Cerebellar cortex (tissue), 1 donor: ENCODE results near the gene APBA3.
"Not testable (repeated sequence)": the region's sequence is repeated elsewhere in the genome, so short reads cannot be mapped to it uniquely, and the experiment has no call there.

Source experiments
- DNase-seq: peaks from one replicate; pipeline ENCODE4 v3.0.0-alpha.2; 2015; ENCODE audit warnings: low spot score

The APBA3 gene

DNA sequence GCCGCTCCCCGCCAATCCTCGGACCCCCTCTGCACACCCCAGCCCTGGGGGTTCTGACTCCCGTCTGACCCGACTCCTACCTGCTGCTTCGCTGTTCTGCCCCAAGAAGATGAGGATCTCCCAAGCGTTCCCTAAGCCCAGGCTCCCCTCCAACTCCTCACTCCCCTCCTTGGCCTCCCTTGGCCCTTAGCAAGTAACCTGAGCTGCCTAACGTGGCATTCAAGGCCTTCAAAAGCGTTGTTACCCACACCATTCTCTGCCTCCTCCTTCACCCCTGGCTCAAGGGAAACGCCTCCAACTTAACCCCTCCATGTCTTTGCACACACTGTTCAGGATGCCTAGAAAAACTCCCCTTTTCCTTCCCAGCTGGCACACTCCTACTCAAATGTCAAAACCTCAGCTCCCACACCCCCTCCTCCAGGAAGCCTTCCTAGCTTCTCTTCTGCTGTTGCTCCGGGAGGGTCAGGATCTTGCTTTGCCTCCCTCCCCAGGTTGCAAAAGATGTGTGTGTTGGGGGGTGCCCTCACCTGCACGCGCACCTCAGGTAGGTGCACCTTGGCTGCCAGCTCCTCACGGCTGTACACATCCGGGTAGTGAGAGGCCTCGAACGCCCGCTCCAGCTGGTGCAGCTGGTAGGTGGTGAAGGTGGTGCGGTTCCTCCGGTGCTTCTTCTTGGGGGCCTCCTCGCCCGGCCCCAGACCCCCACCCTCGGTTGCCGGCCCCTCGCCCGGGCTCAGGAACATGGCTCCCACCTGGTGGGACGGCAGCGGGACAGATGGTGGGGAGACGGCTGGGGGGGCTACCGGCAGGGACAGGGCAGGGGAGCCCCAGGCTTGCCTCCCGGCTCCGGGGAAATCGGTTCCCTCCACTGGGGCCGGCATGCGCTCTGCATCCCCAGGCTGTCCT, 9.8 kb upstream of the APBA3 start:
- DNase-seq: no peak

DNA sequence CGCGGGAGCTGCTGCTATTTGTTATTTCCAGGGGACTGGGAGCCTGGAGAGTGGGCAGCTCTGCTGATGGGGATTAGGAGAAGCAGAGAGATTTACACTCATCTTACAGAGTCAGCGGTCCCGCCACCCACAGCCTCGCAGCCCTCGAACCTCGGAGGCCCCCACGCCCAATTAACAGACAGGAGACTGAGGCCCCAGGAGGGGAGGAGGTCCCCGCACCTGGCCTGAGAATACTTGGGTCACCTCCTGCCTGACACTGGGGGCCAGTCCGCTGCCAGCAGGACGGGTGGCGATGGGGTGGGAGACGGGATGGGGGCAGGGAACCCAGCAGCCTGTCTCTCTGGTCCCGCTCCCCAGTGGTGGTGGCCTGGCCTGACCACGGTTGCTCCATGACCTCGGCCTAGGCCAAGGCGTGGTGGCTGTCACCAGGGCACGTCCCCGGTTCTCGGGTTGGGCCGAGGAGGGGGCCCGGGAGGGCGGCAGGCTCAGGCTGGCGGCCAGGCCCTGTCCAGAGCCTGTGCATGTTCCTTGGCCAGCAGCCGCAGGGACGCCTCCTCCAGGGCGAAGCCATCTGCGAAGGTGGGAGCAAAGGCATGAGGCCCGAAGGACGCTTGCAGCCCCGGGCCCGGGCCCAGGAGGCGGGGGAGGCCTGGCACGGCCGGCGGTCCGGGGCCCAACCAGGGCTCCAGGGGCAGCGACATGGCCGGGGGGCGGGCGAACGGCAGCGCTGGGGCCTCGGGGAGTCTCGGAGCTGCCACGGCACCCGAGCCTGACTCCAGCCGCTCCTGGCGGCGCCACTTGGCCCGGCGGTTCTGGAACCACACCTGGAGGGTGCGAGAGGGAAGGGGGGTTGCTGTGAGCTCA, 8.9 kb upstream of the APBA3 start:
- peak; percentile 20 for DNase-seq

DNA sequence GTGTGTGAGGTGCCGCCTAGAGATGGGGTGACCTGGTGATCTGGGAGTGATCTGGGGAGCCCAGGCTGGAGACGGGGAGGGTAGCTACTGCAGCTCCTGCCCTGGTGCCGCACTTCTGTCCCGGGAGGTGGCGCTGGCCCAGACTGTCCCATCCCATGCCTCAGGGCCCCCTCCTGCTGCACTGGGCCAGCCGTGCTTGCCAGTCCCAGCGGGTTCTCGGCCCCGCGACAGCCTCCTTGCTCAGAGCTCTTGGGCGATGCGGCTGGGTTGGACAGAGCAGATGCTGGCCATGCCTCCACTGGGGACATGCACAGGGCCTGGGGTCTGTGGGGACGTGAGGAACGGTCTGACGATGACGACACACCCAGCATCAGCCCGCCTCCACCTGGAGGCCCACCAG, 8.0 kb upstream of the APBA3 start:
- no peak for DNase-seq

DNA sequence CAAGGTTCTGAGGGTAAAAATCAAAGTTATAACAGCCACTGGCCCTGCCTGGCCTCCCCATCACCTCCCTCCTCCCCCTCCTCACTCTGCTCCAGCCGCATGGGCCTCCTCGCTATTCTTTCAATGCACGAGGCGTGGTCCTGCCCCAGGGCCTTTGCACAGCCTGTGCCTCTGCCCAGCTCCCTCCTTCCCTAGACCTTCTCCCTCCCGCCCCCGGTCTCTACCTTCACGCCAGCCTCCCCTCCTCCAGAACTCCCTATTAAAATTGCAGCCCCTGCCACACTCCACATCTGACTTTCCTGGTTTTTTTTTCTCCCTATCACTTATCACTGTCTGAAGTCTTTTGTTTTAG, 7.2 kb upstream of the APBA3 start:
- DNase-seq: no peak

DNA sequence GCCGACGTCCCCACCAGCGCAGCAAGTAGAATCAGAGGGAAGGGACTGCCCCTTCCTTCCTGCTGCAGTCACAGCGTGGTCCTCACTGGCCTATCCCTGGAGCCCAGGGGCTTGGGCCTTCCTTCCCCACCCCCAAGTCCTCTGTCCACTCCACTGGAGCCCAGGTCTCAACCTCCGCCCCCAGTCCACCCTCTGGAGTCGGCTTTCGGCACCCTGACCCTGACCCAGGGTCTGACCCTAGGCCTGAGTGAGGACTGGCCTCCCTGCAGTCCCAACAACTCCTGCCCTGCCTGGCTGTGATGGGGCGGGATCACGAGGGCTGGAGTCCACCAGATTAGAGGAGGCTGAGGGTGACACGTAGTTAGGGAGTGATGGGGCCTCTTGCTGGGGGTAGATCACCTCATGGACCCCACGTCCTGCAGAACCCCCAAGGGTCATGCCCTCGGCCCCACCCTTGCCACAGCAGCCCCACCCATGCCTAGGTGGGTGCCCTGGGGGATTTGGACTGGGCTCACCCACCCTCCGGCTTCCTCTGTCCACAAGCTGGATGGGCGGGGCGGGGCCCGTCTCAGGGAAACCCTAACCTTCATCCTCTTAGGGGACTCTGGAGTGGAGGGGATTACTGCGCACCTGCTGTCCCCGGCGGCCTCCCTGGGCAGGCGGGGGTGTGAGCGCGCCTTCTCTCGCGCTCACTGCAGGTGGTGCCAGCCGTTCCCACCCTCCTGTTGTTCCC, 6.7 kb upstream of the APBA3 start:
- no peak for DNase-seq

DNA sequence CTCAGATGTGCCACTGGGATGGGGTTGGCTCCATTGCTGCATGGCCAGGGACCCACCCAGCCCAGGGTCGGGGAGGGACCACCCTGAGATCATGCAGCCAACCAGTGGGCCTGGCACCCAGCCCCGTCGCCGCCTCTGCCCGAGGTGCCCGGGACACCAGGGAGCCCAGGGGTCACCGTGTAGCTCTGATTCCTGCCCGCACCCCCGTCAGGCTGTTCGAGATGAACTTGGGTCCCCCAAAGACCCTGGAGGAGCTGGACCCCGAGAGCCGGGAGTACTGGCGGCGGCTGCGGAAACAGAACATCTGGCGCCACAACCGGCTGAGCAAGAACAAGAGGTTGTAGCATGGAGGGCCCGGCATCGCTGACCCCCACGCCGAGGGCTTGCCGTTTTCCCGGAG, 5.6 kb upstream of the APBA3 start:
- no peak for DNase-seq

DNA sequence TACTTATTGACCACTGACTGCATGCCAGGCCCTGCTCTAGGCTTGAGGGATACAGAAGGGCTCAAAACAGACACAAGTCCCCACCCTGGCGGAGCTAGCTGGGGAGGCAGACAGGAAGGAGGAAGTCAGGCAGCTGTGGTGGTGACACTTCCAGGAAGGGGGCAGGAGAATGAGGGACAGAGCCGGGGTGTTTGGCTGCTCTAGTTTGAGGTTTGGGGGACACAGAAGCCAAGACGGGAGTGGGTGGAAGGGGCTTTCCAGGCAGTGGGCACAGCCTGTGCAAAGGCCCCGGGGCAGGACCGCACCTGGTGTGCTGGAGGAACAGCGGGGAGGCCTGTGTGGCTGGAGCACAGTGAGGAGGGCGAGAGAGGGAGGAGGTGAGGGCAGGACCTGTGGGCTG, 5.0 kb upstream of the APBA3 start:
- no peak for DNase-seq

DNA sequence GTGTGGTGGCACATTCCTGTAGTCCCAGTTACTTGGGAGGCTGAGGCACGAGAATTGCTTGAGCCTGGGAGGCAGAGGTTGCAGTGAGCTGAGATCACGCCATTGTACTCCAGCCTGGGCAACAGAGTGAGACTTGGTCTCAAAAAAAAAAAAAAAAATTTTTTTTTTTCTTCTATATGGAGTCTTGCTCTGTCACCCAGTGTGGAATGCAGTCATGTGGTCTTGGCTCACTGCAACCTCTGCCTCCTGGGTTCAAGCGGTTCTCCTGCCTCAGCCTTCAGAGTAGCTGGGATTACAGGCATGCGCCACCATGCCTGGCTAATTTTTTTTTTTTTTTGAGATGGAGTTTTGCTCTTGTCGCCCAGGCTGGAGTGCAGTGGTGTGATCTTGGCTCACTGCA, 4.3 kb upstream of the APBA3 start:
- not testable (repeated sequence) for DNase-seq

DNA sequence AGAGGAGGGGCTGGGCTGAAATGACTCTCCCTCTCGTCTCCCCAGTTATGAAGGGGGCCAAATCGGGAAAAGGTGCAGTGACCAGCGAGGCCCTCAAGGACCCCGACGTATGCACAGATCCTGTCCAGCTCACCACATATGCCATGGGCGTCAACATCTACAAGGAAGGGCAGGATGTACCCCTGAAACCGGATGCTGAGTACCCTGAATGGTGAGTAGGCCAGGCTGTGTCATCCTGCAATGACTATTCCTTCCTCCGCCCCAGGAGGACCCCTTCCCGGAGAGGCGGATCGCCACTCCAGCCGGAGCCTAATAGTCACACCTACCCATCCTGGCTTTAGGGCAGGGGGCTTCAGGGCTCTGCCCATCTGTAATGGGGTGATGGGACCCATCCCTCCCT, 3.6 kb upstream of the APBA3 start:
- DNase-seq: no peak

DNA sequence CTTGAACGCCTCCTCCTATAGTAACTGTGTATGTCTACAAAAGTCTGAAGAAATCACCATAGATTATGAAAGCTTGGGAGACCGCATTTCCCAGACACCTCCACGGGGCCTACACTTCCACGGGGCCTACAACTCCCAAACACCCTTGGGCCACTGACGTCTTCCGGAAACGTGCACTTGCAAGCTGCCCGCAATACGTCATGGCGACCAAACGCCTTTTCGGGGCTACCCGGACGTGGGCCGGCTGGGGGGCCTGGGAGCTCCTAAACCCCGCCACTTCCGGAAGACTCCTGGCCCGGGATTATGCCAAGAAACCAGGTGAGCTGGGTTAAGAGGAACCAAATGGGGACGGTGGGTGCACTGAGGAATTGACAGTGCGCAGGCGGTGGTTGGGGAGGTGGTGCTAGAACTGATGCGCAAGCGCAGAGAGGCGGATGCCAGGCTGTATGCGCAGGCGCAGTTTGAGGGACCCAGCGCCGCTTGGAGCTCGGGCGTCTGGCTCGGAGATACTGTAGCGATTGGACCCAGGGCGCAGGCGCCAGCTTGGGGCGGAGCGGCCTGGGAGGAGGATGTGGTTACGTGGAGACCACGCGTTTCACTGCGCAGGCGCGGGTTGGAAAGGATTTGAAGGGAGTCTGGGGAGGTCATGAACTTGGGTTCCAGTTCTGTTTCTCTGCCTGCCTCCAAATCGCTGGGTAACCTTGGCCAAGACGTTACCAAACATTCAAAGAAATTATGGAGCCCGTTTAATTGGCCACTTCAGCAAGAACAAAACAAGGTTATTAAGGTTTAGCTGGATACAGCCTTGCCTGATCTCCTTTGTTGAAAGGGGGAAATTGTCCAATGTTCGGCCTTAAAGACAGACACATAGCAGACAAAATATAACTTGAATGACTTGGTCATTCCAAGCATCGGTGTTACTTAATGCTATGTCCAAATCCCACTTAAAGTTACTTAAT, 1.3 kb upstream of the APBA3 start, which contains the start of gene MRPL54:
MRPL54 (plus strand) TSS at position 182 of the 959 bp plus-strand sequence; CDS start at position 201, 19 bp downstream.
- peak; percentile 99 for DNase-seq

DNA sequence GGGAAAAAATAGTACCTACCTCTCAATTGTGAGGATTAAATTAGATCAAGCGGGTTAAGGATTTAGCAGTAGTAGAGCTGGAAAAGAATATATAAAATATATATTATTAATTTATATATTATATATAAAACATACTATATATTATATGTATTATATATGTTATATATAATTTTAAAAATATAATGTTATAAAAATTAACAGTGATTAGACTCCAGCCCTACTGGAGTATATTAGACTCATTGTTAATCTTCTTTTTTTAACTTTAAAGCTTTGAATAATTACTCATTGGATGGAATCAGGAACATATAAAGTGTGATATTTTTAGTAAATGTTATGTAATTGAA, 610 bp upstream of the APBA3 start:
- no peak for DNase-seq

DNA sequence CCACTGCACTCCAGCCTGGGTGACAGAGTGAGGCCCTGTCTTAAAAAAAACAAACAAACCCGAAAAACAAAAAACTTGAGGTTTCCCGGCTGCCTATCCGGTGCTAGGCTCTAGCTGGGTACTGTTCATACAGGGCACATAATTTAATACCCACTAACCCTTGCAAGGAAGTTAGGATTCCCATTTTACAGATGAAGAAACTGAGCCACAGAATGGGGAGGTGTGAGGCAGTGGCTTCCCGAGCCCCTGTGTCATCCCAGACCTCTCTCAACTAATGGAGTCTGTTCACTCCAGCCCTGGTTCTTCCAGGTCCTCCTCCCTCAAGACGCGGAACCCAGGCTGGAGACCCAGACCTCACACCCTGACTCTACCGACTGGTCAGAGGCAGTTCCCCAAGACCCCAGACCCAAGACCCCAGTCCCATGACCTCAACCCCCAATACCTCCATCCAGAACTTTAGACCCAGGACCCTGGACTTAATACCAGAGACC, 576 bp downstream of the APBA3 start:
- no peak for DNase-seq

DNA sequence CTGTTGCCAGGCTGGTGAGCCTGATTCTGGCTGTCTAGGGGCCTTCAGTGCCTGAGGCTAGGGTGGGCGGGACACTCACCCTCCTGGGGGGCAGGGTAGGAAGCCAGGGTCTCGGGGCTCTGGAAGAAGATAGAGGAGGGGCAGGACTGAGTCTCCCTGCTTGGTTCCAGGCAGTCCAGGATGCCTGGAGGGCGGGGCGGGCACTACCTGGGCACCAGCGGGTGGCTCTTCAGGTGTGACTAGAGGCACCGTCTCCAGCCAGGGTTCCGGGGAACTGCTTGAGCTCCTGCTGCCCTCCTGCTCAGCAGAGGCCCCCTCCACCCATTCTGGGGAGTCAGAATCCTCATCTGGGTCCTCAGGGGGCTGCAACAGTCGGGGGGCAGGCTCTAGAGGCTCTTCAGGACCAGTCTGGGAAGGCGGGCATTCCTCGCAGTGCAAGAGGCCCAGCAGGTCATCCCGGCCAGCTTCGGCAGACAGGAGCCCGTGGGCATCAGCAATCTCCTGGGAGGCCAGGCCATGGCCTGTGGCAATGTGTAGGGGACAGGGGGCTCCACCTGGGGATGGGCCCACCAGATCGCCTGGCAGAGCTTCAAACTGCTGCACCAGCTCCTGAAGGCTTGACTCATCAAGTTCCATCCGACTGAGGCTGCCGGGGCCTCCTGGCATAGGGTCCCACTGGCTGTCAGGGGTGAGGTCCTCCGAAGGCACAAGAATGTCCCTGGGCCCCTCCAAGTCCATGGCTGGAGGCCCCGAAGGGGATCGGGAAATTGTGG, 1.8 kb downstream of the APBA3 start:
- no peak for DNase-seq

DNA sequence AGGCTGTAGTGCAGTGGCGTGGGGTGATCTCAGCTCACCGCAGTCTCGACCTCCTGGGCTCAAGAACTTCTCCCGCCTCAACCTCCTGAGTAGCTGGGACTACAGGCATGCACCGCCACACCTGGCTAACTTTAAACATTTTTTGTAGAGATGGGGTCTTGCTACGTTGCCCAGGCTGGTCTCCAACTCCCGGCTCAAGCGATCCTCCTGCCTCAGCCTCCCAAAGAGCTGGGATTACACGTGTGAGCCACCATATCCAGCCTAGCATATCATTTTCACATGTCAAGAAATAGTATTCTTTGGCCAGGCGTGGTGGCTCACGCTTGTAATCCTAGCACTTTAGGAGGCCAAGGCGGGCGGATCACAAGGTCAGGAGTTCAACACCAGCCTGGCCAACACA, 3.2 kb downstream of the APBA3 start:
- not testable (repeated sequence) for DNase-seq

DNA sequence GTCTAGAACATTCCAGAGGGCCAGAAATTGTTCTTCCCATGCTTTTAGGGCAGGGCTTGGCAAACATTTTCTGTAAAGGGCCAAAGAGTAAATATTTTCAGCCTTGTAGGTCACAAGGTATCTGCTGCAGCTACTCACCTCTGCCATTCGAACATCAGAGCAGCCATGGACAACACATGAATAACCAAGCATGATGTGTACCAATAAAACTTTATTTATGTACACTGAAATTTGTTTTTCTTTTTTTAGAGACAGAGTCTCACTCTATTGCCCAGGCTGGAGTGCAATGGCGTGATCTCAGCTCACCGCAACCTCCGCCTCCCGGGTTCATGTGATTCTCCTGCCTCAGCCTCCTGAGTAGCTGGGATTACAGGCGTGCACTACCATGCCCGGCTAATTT, 3.8 kb downstream of the APBA3 start:
- not testable (repeated sequence) for DNase-seq

DNA sequence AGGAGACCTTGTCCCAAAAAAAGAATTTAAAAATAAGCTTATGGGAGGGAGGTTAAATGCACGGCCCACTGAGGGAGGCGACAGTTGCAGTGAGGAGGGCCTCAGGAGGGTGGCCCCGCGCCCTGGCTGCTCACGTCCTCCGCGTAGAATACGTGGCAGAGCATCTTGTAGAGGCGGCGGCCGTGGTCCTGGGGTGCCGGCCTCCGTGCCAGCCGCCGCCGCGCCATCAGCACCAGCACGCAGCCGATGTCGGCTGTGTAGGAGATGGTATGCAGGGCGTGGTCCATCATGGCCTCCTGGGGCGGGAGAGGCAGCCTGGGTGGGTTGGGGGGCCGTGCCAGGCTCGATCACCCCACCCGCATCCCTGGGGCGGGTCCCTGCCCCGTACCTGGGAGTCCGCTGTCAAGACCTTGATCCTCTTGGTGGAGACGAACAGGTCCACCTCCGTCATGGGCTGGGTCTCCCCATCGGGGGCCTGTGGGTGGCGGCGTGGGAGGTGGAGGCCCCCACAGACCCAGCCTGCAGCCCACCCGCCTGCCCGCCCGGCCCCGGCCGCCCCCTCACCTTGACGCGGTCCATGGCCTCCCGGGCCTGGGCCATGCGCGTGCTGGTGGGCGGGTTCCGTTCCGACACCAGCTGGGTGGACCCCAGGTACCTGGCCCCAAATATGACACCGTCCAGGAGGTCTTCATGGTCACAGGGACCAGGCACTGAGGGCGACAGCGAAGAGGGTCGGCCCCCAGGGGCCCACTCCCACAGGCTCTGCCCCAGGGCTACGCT, 7.7 kb downstream of the APBA3 start:
- DNase-seq: no peak

DNA sequence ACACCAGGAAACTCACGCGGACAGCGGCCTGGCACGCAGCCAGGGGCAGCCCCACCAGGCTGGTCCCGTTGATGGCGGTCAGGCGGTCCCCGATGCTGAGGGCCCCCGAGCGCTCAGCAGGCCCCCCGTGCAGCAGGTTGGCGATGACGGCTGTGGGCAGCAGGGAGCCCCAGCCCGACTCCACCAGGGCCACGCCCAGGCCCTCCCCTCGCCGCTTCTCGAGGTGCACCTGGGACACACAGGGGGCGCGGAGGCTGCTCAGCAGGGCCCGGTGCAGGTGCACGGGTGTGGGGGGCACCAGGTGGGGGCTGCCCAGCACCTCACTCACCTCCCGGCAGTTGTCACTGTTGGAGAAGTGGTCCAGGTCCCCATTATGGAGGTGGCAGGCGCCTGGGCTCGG, 9.0 kb downstream of the APBA3 start:
- DNase-seq: no peak

DNA sequence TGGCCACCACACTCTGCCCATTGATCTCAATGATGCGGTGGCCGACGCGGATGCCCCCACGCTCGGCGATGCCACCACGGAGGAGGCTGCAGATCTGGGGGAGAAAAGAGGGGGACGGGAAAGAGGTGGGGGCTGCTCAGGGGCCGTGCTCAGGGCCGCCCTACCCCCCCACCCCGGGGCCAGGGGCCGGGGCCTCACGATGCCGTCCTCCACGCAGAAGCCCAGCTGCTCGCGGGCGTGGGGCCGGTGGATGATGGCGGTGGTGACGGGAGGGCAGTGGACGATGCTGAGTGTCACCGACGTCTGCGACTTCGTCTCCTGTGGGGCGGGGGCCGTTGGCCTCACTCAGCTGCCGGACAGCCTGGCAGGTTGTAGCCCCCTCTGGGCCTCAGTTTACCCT, 10.3 kb downstream of the APBA3 start:
- DNase-seq: no peak

DNA sequence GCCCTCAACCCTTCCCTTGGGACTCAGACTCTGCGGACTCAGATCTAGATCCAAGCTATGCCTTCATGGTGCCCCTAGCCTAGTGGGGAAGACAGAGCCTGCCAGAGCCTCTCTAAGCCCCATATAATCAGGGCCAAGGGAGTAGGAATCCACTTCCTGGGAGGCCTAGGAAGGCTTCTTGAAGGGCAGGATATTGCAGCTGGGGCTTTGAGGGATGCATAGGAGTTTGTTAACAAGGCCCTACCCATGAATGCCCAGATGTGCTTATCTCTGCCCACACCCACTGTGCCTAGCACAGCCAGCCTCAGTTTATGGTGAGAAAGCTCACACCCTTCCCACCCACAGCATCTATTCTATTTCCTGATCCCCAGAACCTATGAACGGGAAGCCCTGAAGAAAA, 11.3 kb downstream of the APBA3 start:
- no peak for DNase-seq

DNA sequence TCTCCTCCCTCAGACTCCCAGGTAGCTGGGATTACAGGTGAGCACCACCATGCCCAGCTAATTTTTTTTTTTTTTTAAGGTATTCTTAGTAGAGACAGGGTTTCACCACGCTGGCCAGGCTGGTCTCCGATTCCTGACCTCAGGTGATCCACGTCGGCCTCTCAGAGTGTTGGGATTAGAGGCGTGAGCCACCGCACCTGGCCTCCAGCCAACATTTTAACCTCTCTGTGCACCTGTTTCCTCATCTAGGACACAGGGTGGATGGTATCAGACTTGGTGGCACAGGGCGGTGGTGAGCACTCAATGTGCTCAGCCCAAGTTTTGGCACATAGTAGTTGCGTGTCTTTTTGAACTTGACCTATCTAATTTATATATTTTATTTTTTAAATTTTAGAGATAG, 12.5 kb downstream of the APBA3 start:
- no peak for DNase-seq
